ENCODE measurements around the gene WHRN.

WHRN gene

GRCh38 chr9:114516913-114517312 lies 11.6 kb upstream of the WHRN start:
- Histone ChIP-seq H3K27me3 (replicated peaks; ENCODE audit: control insufficient read depth, insufficient read depth, low read length, poor library complexity, severe bottlenecking) (no peaks in the 10 kb centered on the region), H3K36me3 (ENCODE audit: control insufficient read depth, insufficient read depth, low read length) (no peaks in the 10 kb centered on the region), H3K9me3 (ENCODE audit: control insufficient read depth, low read length) (no peaks in the 10 kb centered on the region), H3K4me3 (ENCODE audit: insufficient read depth, low read depth, low read length, poor library complexity, severe bottlenecking) (no peak overlapping the region), H3K4me1 (ENCODE audit: control insufficient read depth, insufficient read depth, low read length, poor library complexity, severe bottlenecking) (no peaks in the 10 kb centered on the region), H3K27ac (ENCODE audit: insufficient read depth, low read length, poor library complexity, severe bottlenecking) (no peak overlapping the region)
- DNase-seq: no peak

- no peaks in the 10 kb centered on the region for H3K36me3 ChIP-seq (ENCODE audit: control insufficient read depth, insufficient read depth, low read length)
- H3K27me3 ChIP-seq (replicated peaks; ENCODE audit: control insufficient read depth, insufficient read depth, low read length, poor library complexity, severe bottlenecking): no peaks in the 10 kb centered on the region
- no peak overlapping the region for H3K4me3 ChIP-seq (ENCODE audit: insufficient read depth, low read depth, low read length, poor library complexity, severe bottlenecking)
- H3K4me1 ChIP-seq (ENCODE audit: control insufficient read depth, insufficient read depth, low read length, poor library complexity, severe bottlenecking): no peaks in the 10 kb centered on the region
- no peak overlapping the region for H3K27ac ChIP-seq (ENCODE audit: insufficient read depth, low read length, poor library complexity, severe bottlenecking)
- H3K9me3 ChIP-seq (ENCODE audit: control insufficient read depth, low read length): no peaks in the 10 kb centered on the region
- no peak for DNase-seq
These were observed 10.3 kb upstream of the WHRN start for GRCh38 chr9:114515528-114515927.

GRCh38 chr9:114513959-114514267 lies 8.6 kb upstream of the WHRN start:
- H3K4me3 ChIP-seq (ENCODE audit: insufficient read depth, low read depth, low read length, poor library complexity, severe bottlenecking): no peak overlapping the region
- H3K27me3 ChIP-seq (replicated peaks; ENCODE audit: control insufficient read depth, insufficient read depth, low read length, poor library complexity, severe bottlenecking): no peaks in the 10 kb centered on the region
- DNase-seq: no peak
- H3K36me3 ChIP-seq (ENCODE audit: control insufficient read depth, insufficient read depth, low read length): no peaks in the 10 kb centered on the region
- H3K9me3 ChIP-seq (ENCODE audit: control insufficient read depth, low read length): no peaks in the 10 kb centered on the region
- H3K4me1 ChIP-seq (ENCODE audit: control insufficient read depth, insufficient read depth, low read length, poor library complexity, severe bottlenecking): no peaks in the 10 kb centered on the region
- no peak overlapping the region for H3K27ac ChIP-seq (ENCODE audit: insufficient read depth, low read length, poor library complexity, severe bottlenecking)

GRCh38 chr9:114513055-114513958 lies 8.0 kb upstream of the WHRN start:
- Histone ChIP-seq H3K36me3 (ENCODE audit: control insufficient read depth, insufficient read depth, low read length) (no peaks in the 10 kb centered on the region), H3K4me1 (ENCODE audit: control insufficient read depth, insufficient read depth, low read length, poor library complexity, severe bottlenecking) (no peaks in the 10 kb centered on the region), H3K27ac (ENCODE audit: insufficient read depth, low read length, poor library complexity, severe bottlenecking) (no peak overlapping the region), H3K9me3 (ENCODE audit: control insufficient read depth, low read length) (no peaks in the 10 kb centered on the region), H3K27me3 (replicated peaks; ENCODE audit: control insufficient read depth, insufficient read depth, low read length, poor library complexity, severe bottlenecking) (no peaks in the 10 kb centered on the region), H3K4me3 (ENCODE audit: insufficient read depth, low read depth, low read length, poor library complexity, severe bottlenecking) (no peak overlapping the region)
- DNase-seq: no peak

- no peaks in the 10 kb centered on the region for H3K9me3 ChIP-seq (ENCODE audit: control insufficient read depth, low read length)
- H3K27me3 ChIP-seq (replicated peaks; ENCODE audit: control insufficient read depth, insufficient read depth, low read length, poor library complexity, severe bottlenecking): no peaks in the 10 kb centered on the region
- H3K4me1 ChIP-seq (ENCODE audit: control insufficient read depth, insufficient read depth, low read length, poor library complexity, severe bottlenecking): no peaks in the 10 kb centered on the region
- no peak overlapping the region for H3K27ac ChIP-seq (ENCODE audit: insufficient read depth, low read length, poor library complexity, severe bottlenecking)
- no peak overlapping the region for H3K4me3 ChIP-seq (ENCODE audit: insufficient read depth, low read depth, low read length, poor library complexity, severe bottlenecking)
- DNase-seq: no peak
- no peaks in the 10 kb centered on the region for H3K36me3 ChIP-seq (ENCODE audit: control insufficient read depth, insufficient read depth, low read length)
These were observed 7.0 kb upstream of the WHRN start for GRCh38 chr9:114511978-114512874.

GRCh38 chr9:114507726-114508125 lies 2.5 kb upstream of the WHRN start:
- Histone ChIP-seq H3K27me3 (replicated peaks; ENCODE audit: control insufficient read depth, insufficient read depth, low read length, poor library complexity, severe bottlenecking) (no peaks in the 10 kb centered on the region), H3K36me3 (ENCODE audit: control insufficient read depth, insufficient read depth, low read length) (no peaks in the 10 kb centered on the region), H3K4me1 (ENCODE audit: control insufficient read depth, insufficient read depth, low read length, poor library complexity, severe bottlenecking) (peaks cover 10% of the 10 kb centered on the region), H3K4me3 (ENCODE audit: insufficient read depth, low read depth, low read length, poor library complexity, severe bottlenecking) (no peak overlapping the region), H3K27ac (ENCODE audit: insufficient read depth, low read length, poor library complexity, severe bottlenecking) (no peak overlapping the region), H3K9me3 (ENCODE audit: control insufficient read depth, low read length) (no peaks in the 10 kb centered on the region)
- no peak for DNase-seq

GRCh38 chr9:114506082-114506390 lies 763 bp upstream of the WHRN start:
- Histone ChIP-seq H3K27ac (ENCODE audit: insufficient read depth, low read length, poor library complexity, severe bottlenecking) (peak overlapping the region; percentile 40), H3K9me3 (ENCODE audit: control insufficient read depth, low read length) (no peaks in the 10 kb centered on the region), H3K36me3 (ENCODE audit: control insufficient read depth, insufficient read depth, low read length) (no peaks in the 10 kb centered on the region), H3K4me1 (ENCODE audit: control insufficient read depth, insufficient read depth, low read length, poor library complexity, severe bottlenecking) (peaks cover 10% of the 10 kb centered on the region), H3K27me3 (replicated peaks; ENCODE audit: control insufficient read depth, insufficient read depth, low read length, poor library complexity, severe bottlenecking) (no peaks in the 10 kb centered on the region), H3K4me3 (ENCODE audit: insufficient read depth, low read depth, low read length, poor library complexity, severe bottlenecking) (peak overlapping the region; percentile 73)
- DNase-seq: no peak

GRCh38 chr9:114504341-114505186 lies 709 bp downstream of the WHRN start:
- H3K27me3 ChIP-seq (replicated peaks; ENCODE audit: control insufficient read depth, insufficient read depth, low read length, poor library complexity, severe bottlenecking): no peaks in the 10 kb centered on the region
- H3K9me3 ChIP-seq (ENCODE audit: control insufficient read depth, low read length): no peaks in the 10 kb centered on the region
- peak overlapping the region; percentile 18 for H3K27ac ChIP-seq (ENCODE audit: insufficient read depth, low read length, poor library complexity, severe bottlenecking)
- peak in 1 of 3 donors; percentile 30 for DNase-seq
- H3K4me3 ChIP-seq (ENCODE audit: insufficient read depth, low read depth, low read length, poor library complexity, severe bottlenecking): peak overlapping the region; percentile 73
- H3K36me3 ChIP-seq (ENCODE audit: control insufficient read depth, insufficient read depth, low read length): no peaks in the 10 kb centered on the region
- H3K4me1 ChIP-seq (ENCODE audit: control insufficient read depth, insufficient read depth, low read length, poor library complexity, severe bottlenecking): peaks cover 10% of the 10 kb centered on the region

GRCh38 chr9:114503522-114504340 lies 1.5 kb downstream of the WHRN start:
- no peak for DNase-seq
- Histone ChIP-seq H3K27ac (ENCODE audit: insufficient read depth, low read length, poor library complexity, severe bottlenecking) (no peak overlapping the region), H3K27me3 (replicated peaks; ENCODE audit: control insufficient read depth, insufficient read depth, low read length, poor library complexity, severe bottlenecking) (no peaks in the 10 kb centered on the region), H3K36me3 (ENCODE audit: control insufficient read depth, insufficient read depth, low read length) (no peaks in the 10 kb centered on the region), H3K4me3 (ENCODE audit: insufficient read depth, low read depth, low read length, poor library complexity, severe bottlenecking) (peak overlapping the region; percentile 73), H3K4me1 (ENCODE audit: control insufficient read depth, insufficient read depth, low read length, poor library complexity, severe bottlenecking) (peaks cover 10% of the 10 kb centered on the region), H3K9me3 (ENCODE audit: control insufficient read depth, low read length) (no peaks in the 10 kb centered on the region)

Measured in effector memory CD4-positive, alpha-beta T cell (primary cell).